WERI-Rb-1 (cell line): ENCODE results near the gene PADI2.

ENCODE experiments used
- DNase-seq: peaks from one replicate; pipeline ENCODE4 v3.0.0-alpha.2; 2020
- H3K27ac ChIP-seq: fragments of 250-450 bp; sonication (Bioruptor Pico); 2 replicates; pipeline ENCODE4 v1.5.1; 2020; ENCODE audit warnings: mild to moderate bottlenecking, moderate library complexity
- H3K27me3 ChIP-seq: fragments of 250-450 bp; sonication (Bioruptor Pico); 2 replicates; pipeline ENCODE4 v1.5.1; 2021; ENCODE audit warnings: mild to moderate bottlenecking, low read depth, moderate library complexity; ENCODE audit not compliant: insufficient read depth, severe bottlenecking
- H3K36me3 ChIP-seq: fragments of 250-450 bp; sonication (Bioruptor Pico); 2 replicates; pipeline ENCODE4 v1.5.1; 2020; ENCODE audit warnings: mild to moderate bottlenecking, moderate library complexity
- H3K4me3 ChIP-seq: 2 replicates; pipeline ENCODE4 v1.5.1; 2011; ENCODE audit warnings: low read depth, mild to moderate bottlenecking, control low read depth, low read length
- H3K9me3 ChIP-seq: fragments of 250-450 bp; sonication (Bioruptor Pico); 2 replicates; pipeline ENCODE4 v1.5.1; 2021; ENCODE audit warnings: mild to moderate bottlenecking, moderate library complexity; ENCODE audit not compliant: severe bottlenecking
- TF ChIP-seq, protein P1 (sequence below): IDR thresholded peaks from 2 replicates; pipeline ENCODE4 v1.5.1; 2011; ENCODE audit warnings: low read depth, mild to moderate bottlenecking, control low read depth, inconsistent platforms, low read length

Gene PADI2

GRCh38 chr1:17086751-17087150, 32.5 kb downstream of the PADI2 start:
- TF ChIP-seq, protein P1, sequence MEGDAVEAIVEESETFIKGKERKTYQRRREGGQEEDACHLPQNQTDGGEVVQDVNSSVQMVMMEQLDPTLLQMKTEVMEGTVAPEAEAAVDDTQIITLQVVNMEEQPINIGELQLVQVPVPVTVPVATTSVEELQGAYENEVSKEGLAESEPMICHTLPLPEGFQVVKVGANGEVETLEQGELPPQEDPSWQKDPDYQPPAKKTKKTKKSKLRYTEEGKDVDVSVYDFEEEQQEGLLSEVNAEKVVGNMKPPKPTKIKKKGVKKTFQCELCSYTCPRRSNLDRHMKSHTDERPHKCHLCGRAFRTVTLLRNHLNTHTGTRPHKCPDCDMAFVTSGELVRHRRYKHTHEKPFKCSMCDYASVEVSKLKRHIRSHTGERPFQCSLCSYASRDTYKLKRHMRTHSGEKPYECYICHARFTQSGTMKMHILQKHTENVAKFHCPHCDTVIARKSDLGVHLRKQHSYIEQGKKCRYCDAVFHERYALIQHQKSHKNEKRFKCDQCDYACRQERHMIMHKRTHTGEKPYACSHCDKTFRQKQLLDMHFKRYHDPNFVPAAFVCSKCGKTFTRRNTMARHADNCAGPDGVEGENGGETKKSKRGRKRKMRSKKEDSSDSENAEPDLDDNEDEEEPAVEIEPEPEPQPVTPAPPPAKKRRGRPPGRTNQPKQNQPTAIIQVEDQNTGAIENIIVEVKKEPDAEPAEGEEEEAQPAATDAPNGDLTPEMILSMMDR: no peak
- no peak for DNase-seq
- Histone ChIP-seq H3K36me3 (no peaks in the 10 kb centered on the region), H3K9me3 (no peaks in the 10 kb centered on the region), H3K4me3 (no peak overlapping the region), H3K27me3 (no peaks in the 10 kb centered on the region), H3K27ac (no peak overlapping the region)

DNA sequence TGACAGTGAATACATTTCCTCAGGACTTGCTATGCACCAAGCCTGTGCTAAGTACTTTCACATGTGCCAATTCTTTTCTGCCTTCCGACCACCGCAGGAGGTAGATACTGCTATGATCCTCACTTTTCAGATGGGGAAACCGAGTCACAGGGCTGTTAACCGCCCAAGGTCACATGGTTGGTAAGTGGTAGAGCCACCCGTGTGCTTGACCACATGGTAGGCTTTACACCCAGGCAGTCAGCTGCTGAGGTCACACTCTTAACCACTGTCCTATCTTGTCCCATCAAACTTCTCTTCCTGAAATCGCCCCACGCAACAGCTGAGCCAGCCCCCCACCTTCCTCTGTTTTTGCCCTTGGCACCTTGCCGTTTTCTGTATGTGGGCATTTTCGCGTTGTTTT, 34.5 kb downstream of the PADI2 start:
- no peak for DNase-seq
- H3K27ac ChIP-seq: no peak overlapping the region
- H3K4me3 ChIP-seq: no peak overlapping the region
- H3K27me3 ChIP-seq: no peaks in the 10 kb centered on the region
- TF ChIP-seq, protein P1: no peak
- no peaks in the 10 kb centered on the region for H3K36me3 ChIP-seq
- H3K9me3 ChIP-seq: peaks cover 4% of the 10 kb centered on the region

GRCh38 chr1:17082761-17083160, 36.5 kb downstream of the PADI2 start:
- H3K4me3 ChIP-seq: no peak overlapping the region
- peaks cover 4% of the 10 kb centered on the region for H3K9me3 ChIP-seq
- no peak for DNase-seq
- H3K27ac ChIP-seq: no peak overlapping the region
- no peaks in the 10 kb centered on the region for H3K27me3 ChIP-seq
- TF ChIP-seq, protein P1: no peak
- no peaks in the 10 kb centered on the region for H3K36me3 ChIP-seq

DNA sequence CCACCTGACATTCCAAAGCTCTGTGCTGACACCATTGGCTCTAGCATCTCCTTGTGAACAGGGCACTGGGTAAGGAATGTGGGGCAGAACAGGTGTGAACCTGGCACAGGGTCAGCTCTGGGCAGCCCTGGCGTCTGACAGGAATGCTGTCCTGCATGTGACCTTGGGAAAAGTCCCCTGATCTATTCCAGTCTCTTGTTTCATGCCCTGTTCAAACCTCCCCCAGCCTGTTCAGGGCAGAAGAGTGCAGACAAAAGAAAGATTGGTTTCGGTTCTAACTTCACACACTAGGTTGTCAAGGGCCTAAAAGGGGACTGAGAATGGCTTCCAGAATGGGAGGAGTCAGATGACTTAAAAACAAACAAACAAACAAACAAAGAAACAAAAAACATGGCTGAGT, 37.8 kb downstream of the PADI2 start:
- Histone ChIP-seq H3K36me3 (no peaks in the 10 kb centered on the region), H3K4me3 (no peak overlapping the region), H3K27me3 (no peaks in the 10 kb centered on the region), H3K9me3 (peaks cover 4% of the 10 kb centered on the region), H3K27ac (no peak overlapping the region)
- TF ChIP-seq, protein P1: no peak
- no peak for DNase-seq

DNA sequence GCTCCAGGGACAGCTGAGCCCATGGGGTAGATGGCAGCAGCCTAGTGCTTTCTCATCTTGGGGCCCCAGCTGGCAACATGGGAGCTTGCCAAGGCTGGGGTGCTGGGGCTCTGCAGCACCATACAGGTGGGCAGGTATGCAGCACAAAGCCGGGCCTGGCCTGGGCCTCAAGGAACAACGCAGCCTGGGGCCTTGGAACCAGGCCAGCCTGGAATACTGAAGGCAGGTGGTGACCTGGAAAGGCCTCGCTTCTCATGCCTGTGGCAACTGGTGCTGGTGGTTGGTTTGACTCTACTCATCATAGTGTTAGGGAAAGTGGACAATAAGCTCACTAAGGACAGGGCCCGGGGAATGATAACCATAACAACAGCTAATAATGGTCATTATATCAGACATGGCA, 38.4 kb downstream of the PADI2 start:
- H3K36me3 ChIP-seq: no peaks in the 10 kb centered on the region
- TF ChIP-seq, protein P1: no peak
- no peak overlapping the region for H3K27ac ChIP-seq
- no peaks in the 10 kb centered on the region for H3K27me3 ChIP-seq
- no peak overlapping the region for H3K4me3 ChIP-seq
- H3K9me3 ChIP-seq: peaks cover 4% of the 10 kb centered on the region
- DNase-seq: no peak

DNA sequence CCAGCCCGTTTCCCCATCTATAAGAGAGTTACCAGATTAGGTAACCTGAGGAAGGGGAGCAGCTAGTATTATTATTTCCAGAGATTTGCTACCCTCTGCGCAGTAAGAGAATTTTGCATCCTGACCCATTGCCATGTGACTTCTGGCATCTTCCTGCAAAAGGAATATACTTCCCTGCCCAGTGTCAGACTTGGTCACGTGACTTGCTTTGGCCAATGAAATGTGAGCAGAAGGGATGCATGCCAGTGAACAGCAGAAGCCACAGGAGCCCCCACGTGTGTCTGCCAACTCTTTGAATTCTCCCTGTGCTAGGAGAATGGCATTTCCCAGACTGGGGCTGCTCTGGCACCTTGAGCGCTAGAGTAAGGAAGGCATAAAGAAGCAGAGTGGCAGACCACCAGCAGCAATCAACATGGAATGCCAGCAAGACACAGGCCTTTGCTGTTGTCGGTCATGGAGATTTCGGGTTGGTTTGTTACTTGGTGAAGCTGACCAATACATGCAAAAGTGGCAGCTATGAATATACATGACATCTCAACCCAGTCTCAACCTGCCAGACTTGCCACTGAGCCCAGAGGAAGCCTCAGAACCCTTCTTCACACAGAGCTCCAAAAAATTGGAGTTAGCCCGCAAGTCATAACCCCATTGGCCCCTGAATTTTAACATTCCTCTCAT, 39.0 kb downstream of the PADI2 start:
- TF ChIP-seq, protein P1: no peak
- Histone ChIP-seq H3K4me3 (no peak overlapping the region), H3K36me3 (no peaks in the 10 kb centered on the region), H3K9me3 (peaks cover 6% of the 10 kb centered on the region), H3K27me3 (no peaks in the 10 kb centered on the region), H3K27ac (no peak overlapping the region)
- no peak for DNase-seq
